COR-L47 (cell line): ENCODE data around the gene GABBR2.

Experiments used
- DNase-seq: peaks from one replicate; lab custom pipeline; 2025; lab: John Stamatoyannopoulos, UW

Gene GABBR2

GRCh38 chr9:98720402-98720801 lies 11.7 kb upstream of the GABBR2 start:
- DNase-seq, result no peak

GRCh38 chr9:98719055-98719454 lies 10.3 kb upstream of the GABBR2 start:
- no peak for DNase-seq

- DNase-seq, result no peak
These were observed 6.1 kb upstream of the GABBR2 start for GRCh38 chr9:98714833-98715232.

- no peak for DNase-seq
These were observed 4.3 kb upstream of the GABBR2 start for GRCh38 chr9:98712987-98713386.

GRCh38 chr9:98709968-98710965 lies 1.5 kb upstream of the GABBR2 start:
- no peak for DNase-seq

- DNase-seq, result no peak
These were observed 417 bp downstream of the GABBR2 start for GRCh38 chr9:98708103-98708932.

- DNase-seq, result peak; percentile 79
These were observed 1.3 kb downstream of the GABBR2 start for GRCh38 chr9:98707166-98708102.

GRCh38 chr9:98706651-98707165 lies 2.0 kb downstream of the GABBR2 start:
- peak; percentile 60 for DNase-seq

GRCh38 chr9:98702835-98703380 lies 5.8 kb downstream of the GABBR2 start:
- no peak for DNase-seq

- DNase-seq, result no peak
These were observed 6.4 kb downstream of the GABBR2 start for GRCh38 chr9:98702340-98702739.

- DNase-seq, result no peak
These were observed 7.2 kb downstream of the GABBR2 start for GRCh38 chr9:98701576-98701975.

GRCh38 chr9:98700801-98701200 lies 7.9 kb downstream of the GABBR2 start:
- DNase-seq, result no peak

- no peak for DNase-seq
These were observed 9.9 kb downstream of the GABBR2 start for GRCh38 chr9:98698856-98699255.

- DNase-seq, result no peak
These were observed 13.8 kb downstream of the GABBR2 start for GRCh38 chr9:98694943-98695342.

- no peak for DNase-seq
These were observed 16.3 kb downstream of the GABBR2 start for GRCh38 chr9:98692392-98692791.

GRCh38 chr9:98691890-98692289 lies 16.8 kb downstream of the GABBR2 start:
- DNase-seq, result no peak

- DNase-seq, result no peak
These were observed 18.0 kb downstream of the GABBR2 start for GRCh38 chr9:98690686-98691085.

- DNase-seq, result no peak
These were observed 19.8 kb downstream of the GABBR2 start for GRCh38 chr9:98688710-98689495.

- DNase-seq, result no peak
These were observed 20.8 kb downstream of the GABBR2 start for GRCh38 chr9:98687911-98688310.
